GM18861 (cell line): ENCODE results near the gene HECA.
"Not testable (repeated sequence)": the region's sequence is repeated elsewhere in the genome, so short reads cannot be mapped to it uniquely, and the experiment has no call there.

Source experiments
- ATAC-seq: cut with Tn5 transposase; IDR thresholded peaks from one replicate; pipeline ENCODE4 v1.9.1; 2021; ENCODE audit not compliant: unreplicated experiment

Gene HECA, protein sequence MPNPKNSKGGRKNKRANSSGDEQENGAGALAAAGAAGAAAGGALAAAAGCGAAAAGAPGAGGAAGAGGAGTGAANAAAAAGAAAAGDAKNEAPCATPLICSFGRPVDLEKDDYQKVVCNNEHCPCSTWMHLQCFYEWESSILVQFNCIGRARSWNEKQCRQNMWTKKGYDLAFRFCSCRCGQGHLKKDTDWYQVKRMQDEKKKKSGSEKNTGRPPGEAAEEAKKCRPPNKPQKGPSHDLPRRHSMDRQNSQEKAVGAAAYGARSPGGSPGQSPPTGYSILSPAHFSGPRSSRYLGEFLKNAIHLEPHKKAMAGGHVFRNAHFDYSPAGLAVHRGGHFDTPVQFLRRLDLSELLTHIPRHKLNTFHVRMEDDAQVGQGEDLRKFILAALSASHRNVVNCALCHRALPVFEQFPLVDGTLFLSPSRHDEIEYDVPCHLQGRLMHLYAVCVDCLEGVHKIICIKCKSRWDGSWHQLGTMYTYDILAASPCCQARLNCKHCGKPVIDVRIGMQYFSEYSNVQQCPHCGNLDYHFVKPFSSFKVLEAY

DNA sequence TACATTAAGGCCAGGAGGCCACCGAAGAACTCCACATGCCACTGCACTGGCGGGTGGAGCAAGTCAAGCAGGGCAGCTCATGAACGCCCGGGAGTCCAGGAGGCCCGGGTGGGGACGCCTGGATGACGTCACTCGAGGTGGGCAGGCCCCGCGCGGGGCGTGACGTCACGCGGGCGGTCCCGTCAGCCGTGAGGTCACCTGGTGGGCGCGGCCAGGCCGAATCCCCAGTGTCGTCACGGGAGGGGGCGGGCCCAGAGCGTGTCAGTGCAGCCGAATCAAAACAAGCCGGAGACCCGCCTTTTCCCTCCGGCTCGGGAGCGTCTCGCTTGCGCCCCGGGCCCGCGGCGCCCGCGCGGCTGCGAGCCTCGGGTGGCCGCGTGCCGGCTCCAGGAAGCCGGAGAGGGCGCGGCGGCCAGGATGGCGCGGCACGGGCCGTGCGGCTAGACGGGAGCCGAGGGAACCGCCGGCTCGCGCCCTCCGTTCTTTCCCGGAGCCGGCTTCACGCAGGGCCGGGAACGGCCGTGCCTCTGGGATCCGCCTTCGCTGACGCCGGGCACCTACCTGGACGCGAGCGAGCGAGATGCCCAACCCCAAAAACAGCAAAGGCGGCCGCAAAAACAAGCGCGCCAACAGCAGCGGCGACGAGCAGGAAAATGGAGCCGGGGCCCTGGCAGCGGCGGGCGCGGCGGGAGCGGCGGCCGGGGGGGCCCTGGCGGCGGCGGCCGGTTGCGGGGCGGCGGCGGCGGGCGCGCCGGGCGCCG lies at the start of gene HECA:
Gene HECA, plus strand, starts transcription at position 264 of the 761 bp plus-strand sequence. Its CDS starts 317 bp downstream, at position 581.
- peak; percentile 79 for ATAC-seq

DNA sequence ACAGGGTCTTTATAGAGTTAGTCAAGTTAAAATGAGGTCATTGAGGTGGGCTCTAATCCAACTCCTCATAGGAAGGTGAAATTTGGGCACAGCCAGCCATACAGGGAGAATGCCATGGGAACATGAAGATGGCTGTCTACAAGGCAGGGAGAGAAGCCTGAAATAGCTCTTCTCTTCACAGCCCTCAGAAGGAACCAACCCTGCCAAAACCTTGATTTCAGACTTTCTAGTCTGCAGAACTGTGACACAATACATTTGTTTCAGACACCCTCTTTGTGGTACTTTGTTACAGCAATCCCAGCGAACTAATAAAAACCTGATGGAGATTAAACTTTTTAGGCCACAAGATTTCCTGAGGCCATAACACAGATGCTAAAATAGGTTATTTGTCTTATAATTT lies 43.1 kb upstream of the HECA start:
- no peak for ATAC-seq

DNA sequence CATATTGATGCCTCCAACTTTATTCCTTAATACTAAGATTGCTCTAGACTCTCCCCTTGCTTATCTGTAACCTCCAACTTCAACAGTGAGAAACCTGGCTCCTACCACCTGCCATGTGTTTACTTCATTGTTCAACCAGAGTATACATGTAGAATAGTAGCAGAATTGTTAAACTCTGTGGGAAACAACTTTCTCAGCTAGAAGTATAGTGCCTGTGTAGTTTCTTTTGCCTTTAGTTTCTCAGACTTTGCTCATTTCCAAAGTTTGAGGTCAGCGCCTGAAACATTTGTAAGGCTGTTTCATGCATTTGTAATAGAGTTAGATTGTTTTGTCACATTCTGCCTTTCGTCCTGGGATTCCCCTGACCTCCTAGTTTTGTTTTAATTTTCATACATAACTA lies 34.9 kb upstream of the HECA start:
- peak; percentile 91 for ATAC-seq

DNA sequence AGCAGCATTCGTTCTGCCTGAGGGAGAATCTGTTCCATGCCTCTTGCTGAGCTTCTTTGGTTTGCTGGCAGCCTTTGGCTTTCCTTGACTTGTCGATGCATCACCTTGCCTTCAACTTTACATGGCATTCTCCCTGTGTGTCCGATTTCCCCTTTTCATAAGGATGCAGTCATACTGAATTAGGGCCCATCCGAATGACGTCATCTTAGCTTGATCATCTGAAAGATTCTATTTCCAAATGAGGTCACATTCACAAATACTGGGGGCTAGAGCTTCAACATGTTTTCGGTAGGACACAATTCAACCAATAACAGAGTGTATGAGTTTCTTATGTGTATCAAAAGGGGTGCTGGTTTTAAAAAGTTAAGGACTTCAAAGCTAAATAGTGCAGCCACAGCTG lies 27.8 kb upstream of the HECA start:
- no peak for ATAC-seq

DNA sequence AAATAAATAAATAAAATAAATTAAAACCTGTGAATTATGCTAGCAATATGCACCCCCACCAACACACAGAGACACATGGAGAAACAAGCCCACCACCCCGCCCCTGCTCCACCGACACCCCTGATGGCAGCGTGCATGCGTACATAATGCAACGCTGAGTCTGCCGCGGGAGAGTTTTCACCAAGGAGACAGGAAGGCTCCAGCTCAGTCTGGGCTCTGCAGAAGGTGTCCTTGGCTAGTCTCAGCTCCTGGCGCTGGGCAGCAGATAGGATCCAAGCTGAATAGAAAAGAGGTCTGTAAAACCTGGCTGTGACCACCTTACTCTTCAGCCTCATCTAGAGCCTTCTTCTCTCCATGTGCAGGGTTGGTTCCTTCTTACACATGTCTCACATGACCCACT lies 26.5 kb upstream of the HECA start:
- ATAC-seq: no peak

DNA sequence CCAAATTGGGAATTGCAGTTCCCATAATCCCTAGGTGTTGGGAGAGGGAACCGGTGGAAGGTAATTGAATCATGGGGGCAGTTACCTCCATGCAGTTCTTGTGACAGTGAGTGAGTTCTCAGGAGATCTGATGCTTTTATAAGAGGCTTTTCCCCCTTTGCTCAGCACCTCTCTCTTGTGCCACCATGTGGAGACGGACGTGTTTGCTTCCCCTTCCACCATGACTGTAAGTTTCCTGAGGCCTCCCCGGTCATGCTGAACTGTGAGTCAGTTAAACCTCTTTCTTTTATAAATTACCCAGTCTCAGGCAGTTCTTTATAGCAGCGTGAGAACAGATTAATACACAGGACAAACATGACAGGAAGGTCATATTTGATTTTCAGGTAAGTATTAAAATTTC lies 25.3 kb upstream of the HECA start:
- ATAC-seq: no peak

DNA sequence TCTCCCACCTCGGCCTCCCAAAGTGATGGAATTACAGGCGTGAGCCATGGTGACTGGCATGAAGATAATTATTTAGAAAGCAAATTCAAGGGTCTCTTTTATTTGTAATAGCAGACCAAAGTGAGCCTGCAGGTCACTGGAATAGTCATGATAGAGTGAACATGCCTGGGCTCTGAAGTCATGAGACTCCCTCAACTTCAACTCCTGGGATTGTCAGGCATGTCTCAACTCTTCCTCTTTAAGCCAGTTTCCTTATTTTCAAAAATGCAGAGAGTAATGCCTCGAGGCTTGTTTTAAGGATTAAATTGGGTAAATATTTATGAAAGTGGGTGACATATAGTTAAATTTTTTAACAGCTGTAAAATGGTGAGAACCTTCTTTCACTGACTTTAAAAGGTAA lies 22.7 kb upstream of the HECA start:
- no peak for ATAC-seq

DNA sequence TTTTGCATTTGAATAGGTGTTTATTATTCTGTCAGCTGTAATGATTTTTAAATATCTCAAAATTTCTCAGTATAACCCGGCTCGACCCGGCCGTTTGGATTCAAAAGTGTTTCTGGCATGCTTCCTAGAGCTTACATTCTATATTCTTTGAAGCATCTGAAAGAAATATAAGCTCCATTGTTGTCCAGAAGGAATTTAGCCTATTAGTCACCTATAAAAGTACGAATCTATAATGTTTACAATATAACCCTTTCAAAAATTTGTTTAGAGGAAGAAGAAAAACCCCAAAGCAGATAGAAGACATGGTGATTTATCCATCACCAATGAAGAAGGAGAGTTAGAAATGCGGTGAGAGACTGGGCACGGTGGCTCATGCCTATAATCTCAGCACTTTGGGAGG lies 22.3 kb upstream of the HECA start:
- ATAC-seq: no peak

DNA sequence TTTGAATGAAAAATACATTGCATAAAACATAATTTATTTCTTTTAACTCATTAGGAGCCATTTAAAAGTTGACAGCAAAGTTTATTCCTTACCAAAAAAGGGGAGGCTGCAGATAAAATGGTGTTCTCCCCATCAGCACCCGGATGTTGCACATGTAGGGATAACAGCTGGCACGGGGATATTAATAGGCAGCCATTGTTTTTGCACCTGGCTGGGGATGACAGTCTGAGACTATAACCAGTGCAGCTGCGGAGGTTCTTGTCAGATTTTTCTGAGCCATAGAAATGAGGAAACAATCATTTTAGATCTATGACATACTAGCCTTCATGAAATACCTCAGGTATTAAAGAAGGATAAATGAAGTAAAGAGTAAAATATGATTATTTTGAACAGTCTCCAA lies 20.1 kb upstream of the HECA start:
- no peak for ATAC-seq

DNA sequence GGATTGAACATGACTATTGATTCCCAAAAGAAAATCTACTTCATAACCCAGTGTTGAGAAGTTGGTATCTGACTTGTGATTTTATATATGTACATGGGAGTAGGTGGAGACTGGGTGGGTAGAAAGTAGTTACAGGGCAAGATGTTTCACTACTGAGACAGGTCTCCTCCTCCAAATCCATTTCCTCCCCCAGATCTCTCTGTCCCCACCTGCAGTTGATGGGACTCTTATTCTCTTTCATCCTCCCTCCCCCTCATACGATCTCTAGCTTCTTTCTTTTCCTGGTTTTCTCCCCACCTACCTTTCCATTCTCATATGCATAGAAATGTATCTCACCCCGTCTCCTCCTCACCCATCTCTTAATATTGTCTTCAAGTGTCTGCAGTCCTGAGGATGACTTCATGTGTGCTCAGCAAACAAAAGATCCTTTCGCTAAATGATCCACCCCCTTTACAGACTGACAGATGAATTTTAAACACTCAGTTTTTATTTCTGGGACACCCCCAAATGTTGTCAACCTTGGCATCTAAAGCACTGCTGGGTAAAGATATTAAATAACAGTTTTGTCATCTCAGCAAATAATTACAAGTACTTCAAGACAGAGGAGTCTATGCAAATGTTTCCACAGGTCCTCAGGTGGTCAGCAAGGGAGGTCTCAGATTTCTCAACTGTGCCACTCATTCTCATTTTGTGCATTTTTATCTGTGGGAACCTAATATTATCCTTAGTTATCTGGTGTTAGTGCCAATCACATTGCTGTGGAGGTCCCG lies 18.7 kb upstream of the HECA start:
- no peak for ATAC-seq

DNA sequence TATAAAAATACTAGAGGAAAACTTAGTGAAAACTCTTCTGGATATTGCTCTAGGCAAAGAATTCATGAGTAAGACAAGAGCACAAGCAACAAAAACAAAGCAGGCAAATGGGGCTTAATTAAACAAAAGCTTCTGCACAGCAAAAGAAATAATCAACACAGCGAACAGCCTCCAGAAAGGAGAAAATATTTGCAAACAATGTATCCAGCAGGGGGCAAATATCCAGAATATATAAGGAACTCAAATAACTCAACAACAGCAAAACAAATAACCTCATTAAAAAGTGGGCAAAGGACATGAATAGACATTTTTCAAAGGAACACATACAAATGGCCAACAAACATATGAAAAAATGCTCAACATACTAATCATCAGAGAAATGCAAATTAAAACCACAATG lies 17.1 kb upstream of the HECA start:
- no peak for ATAC-seq

DNA sequence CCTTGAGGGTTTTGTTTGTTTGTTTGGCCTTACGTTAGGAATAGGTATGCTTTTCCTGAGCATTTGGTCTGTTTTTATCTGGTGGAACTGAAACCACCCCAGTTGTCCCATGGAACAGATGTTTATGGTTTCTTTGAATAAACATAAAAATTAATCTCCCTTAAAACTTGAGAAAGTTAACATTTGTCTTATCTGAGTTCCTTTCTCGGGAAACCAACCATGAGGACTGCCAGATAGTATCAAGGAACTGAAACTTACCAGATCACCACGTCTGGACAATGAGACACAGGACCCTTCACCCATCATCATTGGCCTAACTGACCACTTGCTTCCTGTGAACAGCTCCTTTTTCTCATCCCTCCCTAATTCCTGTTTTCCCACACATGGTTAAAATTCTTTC lies 15.3 kb upstream of the HECA start:
- no peak for ATAC-seq

DNA sequence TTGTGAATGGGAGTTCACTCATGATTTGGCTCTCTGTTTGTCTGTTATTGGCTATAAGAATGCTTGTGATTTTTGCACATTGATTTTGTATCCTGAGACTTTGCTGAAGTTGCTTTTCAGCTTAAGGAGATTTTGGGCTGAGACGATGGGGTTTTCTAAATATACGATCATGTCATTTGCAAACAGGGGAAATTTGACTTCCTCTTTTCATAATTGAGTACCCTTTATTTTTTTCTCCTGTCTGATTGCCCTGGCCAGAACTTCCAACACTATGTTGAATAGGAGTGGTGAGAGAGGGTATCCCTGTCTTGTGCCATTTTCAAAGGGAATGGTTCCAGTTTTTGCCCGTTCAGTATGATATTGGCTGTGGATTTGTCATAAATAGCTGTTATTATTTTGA lies 12.1 kb upstream of the HECA start:
- ATAC-seq: not testable (repeated sequence)

DNA sequence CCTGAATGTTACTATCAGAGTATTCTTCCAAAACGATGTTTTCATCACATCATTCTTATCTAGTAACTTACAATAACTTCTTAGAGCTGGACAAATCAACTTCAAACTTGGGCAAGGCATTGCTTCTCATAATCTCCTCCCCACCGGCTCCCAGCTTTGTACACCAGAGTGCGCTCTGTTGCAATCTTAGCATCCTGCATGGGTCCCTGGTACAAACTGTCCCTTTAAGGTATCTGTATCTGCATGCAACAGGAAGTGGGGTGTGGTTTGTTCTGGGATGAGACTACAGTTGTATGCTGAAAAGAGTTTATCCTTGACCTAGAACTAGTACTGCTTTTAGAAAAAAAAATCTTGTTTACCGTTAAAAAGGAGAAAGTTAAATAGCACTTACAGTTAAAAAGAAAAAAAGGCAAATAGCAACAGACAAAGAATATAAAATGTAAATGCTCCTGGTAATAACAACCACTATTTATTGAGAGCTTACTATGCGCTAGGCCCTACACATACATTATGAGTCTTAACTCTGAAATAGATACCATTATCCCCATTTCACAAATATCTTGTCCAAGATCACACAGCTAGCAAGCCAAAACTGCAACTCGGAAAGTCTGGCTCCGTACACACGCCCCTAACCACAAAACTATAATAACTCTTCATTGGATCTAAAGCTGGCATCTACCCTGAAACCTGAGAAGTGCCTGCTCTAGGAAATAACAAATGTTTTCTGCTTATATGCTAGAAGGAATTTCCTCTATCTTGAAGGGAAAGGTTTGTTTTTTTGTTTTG lies 9.8 kb upstream of the HECA start:
- peak; percentile 100 for ATAC-seq

DNA sequence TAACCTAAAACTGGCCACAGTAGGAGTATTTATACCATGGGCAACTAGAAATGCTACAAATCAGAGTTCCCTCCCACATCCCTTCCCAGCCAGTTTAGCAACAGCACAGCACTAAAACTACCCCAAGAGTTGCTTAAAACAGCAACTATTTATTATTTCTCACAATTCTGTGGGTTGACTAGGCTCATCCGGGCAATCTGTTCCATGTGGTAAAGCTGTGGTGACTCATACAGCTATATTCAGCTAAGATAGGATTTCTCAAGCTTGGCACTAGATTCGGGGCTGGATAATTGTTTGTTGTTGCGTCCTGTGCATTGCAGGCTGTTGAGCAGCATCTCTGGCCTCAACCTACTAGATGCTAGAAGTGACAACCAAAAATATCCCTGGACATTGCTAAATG lies 8.6 kb upstream of the HECA start:
- ATAC-seq: no peak

DNA sequence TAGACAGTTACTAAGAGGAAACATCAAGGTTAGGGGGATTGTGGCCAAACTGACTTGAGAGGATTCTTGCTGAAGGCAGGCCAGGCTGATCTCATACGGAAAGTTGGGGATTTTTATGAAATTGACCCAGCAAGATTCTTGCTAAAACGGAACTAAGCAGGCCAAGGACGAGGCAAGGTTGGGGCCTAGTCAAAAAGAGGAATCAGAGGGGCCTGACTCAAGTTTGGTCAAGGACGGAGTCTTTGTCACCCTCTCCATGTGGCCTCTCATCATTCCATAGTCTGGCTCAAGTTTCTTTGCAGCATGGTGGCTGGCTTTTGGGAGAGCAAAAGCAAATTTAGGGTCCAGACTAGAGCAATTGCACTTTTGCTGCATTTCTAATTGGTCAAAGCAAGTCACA lies 7.9 kb upstream of the HECA start:
- no peak for ATAC-seq

DNA sequence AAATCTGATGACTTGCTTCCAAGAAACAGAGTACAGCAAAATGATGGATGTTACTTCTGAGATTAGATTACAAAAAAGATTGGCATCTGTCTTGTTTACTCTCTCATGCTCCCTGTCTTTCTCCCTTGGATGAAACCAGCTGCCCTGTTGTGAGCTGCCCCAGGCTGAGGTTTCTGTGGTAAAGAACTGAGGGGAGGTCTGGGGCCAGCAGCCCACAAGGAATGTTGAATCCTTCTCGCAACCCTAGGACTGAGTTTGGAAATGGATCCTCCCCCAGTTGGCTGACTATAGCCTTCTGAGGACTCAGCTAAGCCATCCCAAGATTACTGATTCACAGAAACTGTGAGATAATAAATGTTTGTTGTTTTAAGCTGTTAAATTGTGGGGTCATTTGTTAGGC lies 5.6 kb upstream of the HECA start:
- no peak for ATAC-seq

DNA sequence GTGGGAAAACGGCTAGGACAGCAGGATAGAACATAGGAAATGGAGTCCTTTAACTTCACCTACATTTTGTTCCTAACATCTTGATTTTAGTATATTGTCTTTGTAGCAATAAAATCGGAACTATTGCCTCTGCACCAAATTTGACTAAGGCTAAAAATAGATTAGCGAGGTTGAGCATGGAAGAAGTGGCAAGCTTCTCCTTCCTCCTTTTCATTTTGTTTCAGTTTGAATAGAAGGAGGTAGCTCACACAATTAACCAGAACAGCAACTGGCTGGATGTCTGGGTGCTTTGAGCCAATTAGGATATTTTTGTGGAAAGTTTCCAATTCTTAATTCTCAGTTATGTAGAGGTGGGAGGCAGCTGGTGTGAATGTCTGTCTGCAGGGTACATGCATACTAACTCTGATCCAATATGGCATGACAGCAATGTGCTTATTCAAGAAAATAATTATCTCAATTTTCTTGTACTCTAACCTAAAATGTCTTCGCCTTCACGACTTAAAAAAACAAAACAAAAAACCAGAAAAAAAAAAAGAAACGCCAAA lies 3.1 kb upstream of the HECA start:
- no peak for ATAC-seq

DNA sequence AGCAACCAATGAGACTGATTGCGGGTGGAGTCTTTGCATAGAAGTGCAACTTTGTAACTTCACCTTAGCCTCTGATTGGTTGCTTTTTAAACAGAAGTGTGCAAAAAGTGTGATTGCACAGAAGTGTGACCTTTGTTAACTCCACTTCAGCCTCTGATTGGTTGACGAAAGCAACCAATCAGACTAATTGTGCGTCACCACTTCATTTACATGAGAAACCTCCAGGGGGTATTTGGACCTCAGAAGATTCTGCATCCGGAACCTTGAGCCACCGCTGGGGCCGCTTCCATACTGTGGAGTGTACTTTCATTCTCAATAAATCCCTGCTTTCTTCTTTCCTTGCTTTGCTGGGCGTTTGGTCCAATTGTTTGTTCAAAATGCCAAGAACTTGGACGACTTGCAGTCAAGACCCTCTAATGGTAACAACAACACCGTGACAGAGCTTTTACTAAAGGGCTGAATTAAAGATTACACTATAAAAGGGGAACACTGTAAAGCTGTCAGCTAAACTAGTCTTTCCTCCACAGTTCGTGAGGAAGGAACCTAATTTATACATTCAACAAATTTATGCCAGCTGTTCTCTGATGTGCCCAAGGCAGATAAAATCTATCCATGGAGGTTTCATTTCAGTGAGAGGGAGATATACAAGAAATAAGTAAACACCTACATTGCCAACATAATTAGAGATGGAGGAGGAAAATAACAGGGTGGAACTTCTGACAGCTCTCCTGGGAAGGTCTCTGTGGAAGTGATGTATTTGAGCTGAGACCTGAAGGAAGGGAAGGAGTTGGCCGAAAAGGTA lies 1.4 kb upstream of the HECA start:
- ATAC-seq: no peak

DNA sequence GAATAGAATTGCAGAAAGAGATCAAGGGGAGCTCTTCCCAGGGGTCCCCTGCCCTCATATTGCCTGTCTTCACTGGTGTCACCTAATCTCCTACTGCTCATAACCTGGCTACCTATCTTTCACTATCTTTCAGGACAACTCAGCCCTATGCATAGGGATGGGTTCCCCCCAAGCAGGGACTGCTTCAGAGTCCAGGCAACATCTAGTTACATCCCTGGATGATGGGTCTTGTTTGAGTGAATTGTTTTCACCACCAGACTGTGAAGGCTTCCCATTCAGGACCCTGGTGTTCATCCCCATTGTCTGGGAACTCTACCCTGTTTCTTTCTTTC lies 850 bp upstream of the HECA start:
- no peak for ATAC-seq
